PC-3 (cell line): ENCODE data around the gene UMODL1.

Experiments
- EZH2 ChIP-seq: fragments of 300-600 bp; sonication (generic); IDR thresholded peaks from one replicate; pipeline ENCODE4 v1.6.1; 2017; ENCODE audit warnings: antibody characterized with exemption, mild to moderate bottlenecking, low read length; ENCODE audit not compliant: unreplicated experiment
- EZH2phosphoT487 ChIP-seq: fragments of 300-600 bp; sonication (generic); IDR thresholded peaks from 2 replicates; pipeline ENCODE4 v1.6.1; 2018; ENCODE audit warnings: mild to moderate bottlenecking, antibody characterized with exemption, low read length, borderline replicate concordance
- TF ChIP-seq, protein P1 (sequence below): fragments of 300-600 bp; sonication (generic); conservative IDR thresholded peaks from 2 replicates; pipeline ENCODE4 v1.5.1; 2017; ENCODE audit warnings: antibody characterized with exemption, low read depth, mild to moderate bottlenecking, low read length

DNA sequence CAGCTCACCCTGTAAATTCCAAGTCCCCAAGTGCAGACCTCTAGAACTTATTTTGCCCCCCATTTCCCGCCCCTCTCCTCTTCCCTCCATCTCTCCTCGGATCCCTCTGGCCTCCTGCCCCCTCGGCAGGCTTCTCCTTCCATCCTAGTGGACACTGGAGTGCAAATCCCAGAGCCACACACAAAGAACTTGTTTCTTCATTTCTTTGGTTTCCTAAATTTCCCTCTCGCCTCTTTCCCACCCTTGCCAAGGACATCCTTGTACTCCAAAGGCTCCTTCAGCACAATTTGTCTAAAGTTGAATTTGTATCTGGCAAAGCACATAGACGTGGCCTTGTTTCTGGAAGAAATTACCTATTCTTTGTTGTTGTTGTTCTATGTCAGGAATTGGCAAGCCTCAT is 17.5 kb downstream of the UMODL1 start:
- TF ChIP-seq, protein P1, sequence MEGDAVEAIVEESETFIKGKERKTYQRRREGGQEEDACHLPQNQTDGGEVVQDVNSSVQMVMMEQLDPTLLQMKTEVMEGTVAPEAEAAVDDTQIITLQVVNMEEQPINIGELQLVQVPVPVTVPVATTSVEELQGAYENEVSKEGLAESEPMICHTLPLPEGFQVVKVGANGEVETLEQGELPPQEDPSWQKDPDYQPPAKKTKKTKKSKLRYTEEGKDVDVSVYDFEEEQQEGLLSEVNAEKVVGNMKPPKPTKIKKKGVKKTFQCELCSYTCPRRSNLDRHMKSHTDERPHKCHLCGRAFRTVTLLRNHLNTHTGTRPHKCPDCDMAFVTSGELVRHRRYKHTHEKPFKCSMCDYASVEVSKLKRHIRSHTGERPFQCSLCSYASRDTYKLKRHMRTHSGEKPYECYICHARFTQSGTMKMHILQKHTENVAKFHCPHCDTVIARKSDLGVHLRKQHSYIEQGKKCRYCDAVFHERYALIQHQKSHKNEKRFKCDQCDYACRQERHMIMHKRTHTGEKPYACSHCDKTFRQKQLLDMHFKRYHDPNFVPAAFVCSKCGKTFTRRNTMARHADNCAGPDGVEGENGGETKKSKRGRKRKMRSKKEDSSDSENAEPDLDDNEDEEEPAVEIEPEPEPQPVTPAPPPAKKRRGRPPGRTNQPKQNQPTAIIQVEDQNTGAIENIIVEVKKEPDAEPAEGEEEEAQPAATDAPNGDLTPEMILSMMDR: no peak
- TF ChIP-seq EZH2: no peak
- TF ChIP-seq EZH2phosphoT487: no peak
